CD4-positive, alpha-beta memory T cell (primary cell): Measurements from ENCODE around the gene ABRAXAS1. TPM values are rescaled to one million over a fixed set of nuclear protein-coding genes. Genes with fewer than 3 reads are reported as not detected.
A peak's percentile ranks its signal among the peaks of the same experiment; 100 is the strongest.
"Not testable (repeated sequence)": the region's sequence is repeated elsewhere in the genome, so short reads cannot be mapped to it uniquely, and the experiment has no call there.

Source experiments
- CTCF ChIA-PET: fragments of 350-600 bp; sonication (Branson Sonifier 250); formaldehyde crosslinking; loops from one replicate; lab custom pipeline; 2021; ENCODE audit warnings: inconsistent platforms; ENCODE audit not compliant: partially characterized antibody; lab: Charles Lee
- POLR2A ChIA-PET: fragments of 350-600 bp; sonication (Branson Sonifier 250); formaldehyde crosslinking; loops from one replicate; lab custom pipeline; 2021; ENCODE audit not compliant: partially characterized antibody; lab: Charles Lee
- DNase-seq, 5 donors: peaks; one replicate each; pipeline versions ENCODE4 v3.0.0 to v3.0.0-alpha.2; 2020 to 2022; ENCODE audit warnings: mixed read lengths in 1 of 5
- H3K27ac ChIP-seq: one replicate; pipeline ENCODE4 v1.7.0; 2013; ENCODE audit warnings: low read depth, low read length
- H3K27me3 ChIP-seq: 2 replicates; pipeline ENCODE4 v1.7.0; 2013; ENCODE audit warnings: mild to moderate bottlenecking, low read length, moderate library complexity; ENCODE audit not compliant: insufficient read depth
- H3K36me3 ChIP-seq: 2 replicates; pipeline ENCODE4 v1.7.0; 2013; ENCODE audit warnings: mild to moderate bottlenecking, low read length, moderate library complexity; ENCODE audit not compliant: insufficient read depth
- H3K4me1 ChIP-seq: 2 replicates; pipeline ENCODE4 v1.7.0; 2013; ENCODE audit warnings: mild to moderate bottlenecking, low read length, moderate library complexity; ENCODE audit not compliant: insufficient read depth
- H3K4me3 ChIP-seq, 2 donors: one replicate each; pipeline ENCODE4 v1.7.0; 2013; ENCODE audit warnings: low read length in 2 of 2, mild to moderate bottlenecking in 1 of 2
- H3K9me3 ChIP-seq, 2 donors: one replicate each; pipeline ENCODE4 v1.7.0; 2013; ENCODE audit warnings: low read length in 2 of 2, control low read depth in 1 of 2; ENCODE audit not compliant: control insufficient read depth in 1 of 2
- H3K27ac Mint-ChIP-seq, 7 donors: one replicate each; pipeline ENCODE4 v1.8.0; 2020 to 2021; ENCODE audit warnings: mixed read lengths in 7 of 7, mild to moderate bottlenecking in 6 of 7, inconsistent platforms in 3 of 7, moderate library complexity in 3 of 7
- H3K27me3 Mint-ChIP-seq, 2 donors: one replicate each; pipeline ENCODE4 v1.8.0; 2020 to 2021; ENCODE audit warnings: mixed read lengths in 2 of 2
- H3K36me3 Mint-ChIP-seq, 2 donors: one replicate each; pipeline ENCODE4 v1.8.0; 2020 to 2021; ENCODE audit warnings: mixed read lengths in 2 of 2, inconsistent platforms in 1 of 2, mild to moderate bottlenecking in 1 of 2
- H3K4me1 Mint-ChIP-seq, 4 donors: one replicate each; pipeline ENCODE4 v1.8.0; 2020 to 2021; ENCODE audit warnings: mixed read lengths in 4 of 4, mild to moderate bottlenecking in 1 of 4
- H3K4me3 Mint-ChIP-seq, 8 donors: one replicate each; pipeline ENCODE4 v1.8.0; 2020 to 2021; ENCODE audit warnings: mixed read lengths in 8 of 8, mild to moderate bottlenecking in 7 of 8, moderate library complexity in 6 of 8, inconsistent platforms in 3 of 8
- H3K9me3 Mint-ChIP-seq, 8 donors: one replicate each; pipeline ENCODE4 v1.8.0; 2020 to 2021; ENCODE audit warnings: mixed read lengths in 8 of 8, mild to moderate bottlenecking in 5 of 8, inconsistent platforms in 3 of 8, moderate library complexity in 1 of 8
- intact Hi-C: fragments of 100-400 bp; cut with micrococcal nuclease; formaldehyde crosslinking; loops from one replicate; pipeline ENCODE4 v1.15.1; 2023
- polyA plus RNA-seq, 2 donors: library from polyadenylated mRNA; unstranded; fragments of 300-500 nt; fragmentation: Illumina TruSeq; gene quantifications; one replicate each; pipeline ENCODE4 v1.2.3, GENCODE V29; 2021
- total RNA-seq, 2 experiments: library from RNA; stranded (reverse); gene quantifications; one replicate each; pipeline ENCODE4 v1.2.3, GENCODE V29; 2021

The ABRAXAS1 gene
- total and polyA plus RNA-seq, 4 experiments from 2014 or later: 10.6 to 36.7 (median 25.7) TPM

DNA sequence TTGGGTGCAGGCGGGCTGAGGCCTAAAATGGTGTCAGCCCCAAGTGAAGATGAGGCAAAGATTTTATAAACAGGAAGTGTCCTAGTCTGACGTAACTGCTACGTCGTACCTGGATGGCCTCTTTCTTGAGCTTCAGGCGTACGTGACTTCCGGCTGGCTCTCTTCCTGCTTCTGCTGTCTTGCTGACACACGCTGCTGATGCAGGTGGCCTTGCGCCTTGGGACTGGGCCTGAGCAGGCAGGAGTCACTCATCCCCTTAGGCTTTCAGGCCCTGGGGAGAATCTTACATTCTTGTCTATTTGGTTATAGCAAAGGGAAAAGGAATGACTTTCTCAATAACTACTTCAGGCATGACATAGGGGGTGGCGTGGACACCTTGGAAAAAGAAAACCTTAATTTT lies 20.1 kb upstream of the ABRAXAS1 start:
- Histone ChIP-seq H3K27ac (no peak overlapping the region), H3K9me3 (no peaks in the 10 kb centered on the region), H3K4me1 (peaks cover 18% of the 10 kb centered on the region), H3K4me3 (no peak overlapping the region), H3K36me3 (no peaks in the 10 kb centered on the region), H3K27me3 (no peaks in the 10 kb centered on the region)
- H3K27me3 Mint-ChIP-seq: peaks cover 1% of the 10 kb centered on the region in 2 donors
- H3K9me3 Mint-ChIP-seq: no peaks in the 10 kb centered on the region
- peak in 1 of 5 donors; percentile 17 for DNase-seq
- ChIA-PET CTCF (interaction anchor here (0.9 to 1.9 kb wide), 7 partner anchors 13 to 142 kb away, joined by 3 to 6 read pairs (median 4); no protein-coding TSS in a partner anchor), POLR2A (interaction anchor here (1.0 to 1.8 kb wide), 4 partner anchors 20 to 140 kb away, joined by 3 to 6 read pairs (median 4); partner anchors contain the start of genes ABRAXAS1 and HELQ)
- intact Hi-C loops: no loop called here
- H3K36me3 Mint-ChIP-seq: no peaks in the 10 kb centered on the region
- H3K4me1 Mint-ChIP-seq: peaks cover 14 to 21% (median 16%) of the 10 kb centered on the region in 4 donors
- H3K27ac Mint-ChIP-seq: peak overlapping the region in 6 of 7 donors; percentile 45 to 94 (median 77)
- peak overlapping the region in 2 of 8 donors; percentile 36 to 38 for H3K4me3 Mint-ChIP-seq

GRCh38 chr4:83504503-83504902 lies 19.6 kb upstream of the ABRAXAS1 start:
- H3K4me3 ChIP-seq: no peak overlapping the region
- Mint-ChIP-seq H3K9me3 (no peaks in the 10 kb centered on the region), H3K27me3 (peaks cover 1 to 2% of the 10 kb centered on the region in 2 donors), H3K4me3 (peak overlapping the region in 6 of 8 donors; percentile 0 to 74 (median 46)), H3K27ac (peak overlapping the region; percentile 49 to 94 (median 87)), H3K4me1 (peaks cover 14 to 21% (median 16%) of the 10 kb centered on the region in 4 donors), H3K36me3 (no peaks in the 10 kb centered on the region)
- ChIA-PET POLR2A (interaction anchor here (1.0 to 1.8 kb wide), 4 partner anchors 19 to 140 kb away, joined by 3 to 6 read pairs (median 4); partner anchors contain the start of genes ABRAXAS1 and HELQ), CTCF (interaction anchor here (0.9 to 1.9 kb wide), 8 partner anchors 9 to 142 kb away, joined by 3 to 6 read pairs (median 4); no protein-coding TSS in a partner anchor)
- no peak overlapping the region for H3K27ac ChIP-seq
- H3K27me3 ChIP-seq: no peaks in the 10 kb centered on the region
- intact Hi-C loops: no loop called here
- H3K9me3 ChIP-seq: no peaks in the 10 kb centered on the region
- no peak for DNase-seq
- H3K4me1 ChIP-seq: peaks cover 18% of the 10 kb centered on the region
- H3K36me3 ChIP-seq: no peaks in the 10 kb centered on the region

GRCh38 chr4:83503974-83504373 lies 19.1 kb upstream of the ABRAXAS1 start:
- peak in 4 of 5 donors; percentile 24 to 48 (median 34) for DNase-seq
- H3K4me3 Mint-ChIP-seq: peak overlapping the region in 5 of 8 donors; percentile 0 to 74 (median 54)
- Histone ChIP-seq H3K9me3 (no peaks in the 10 kb centered on the region), H3K4me1 (peaks cover 18% of the 10 kb centered on the region), H3K27ac (no peak overlapping the region), H3K27me3 (no peaks in the 10 kb centered on the region), H3K4me3 (no peak overlapping the region), H3K36me3 (no peaks in the 10 kb centered on the region)
- no peaks in the 10 kb centered on the region for H3K36me3 Mint-ChIP-seq
- H3K9me3 Mint-ChIP-seq: no peaks in the 10 kb centered on the region
- H3K4me1 Mint-ChIP-seq: peaks cover 11 to 21% (median 16%) of the 10 kb centered on the region in 4 donors
- CTCF ChIA-PET: interaction anchor here (1.1 to 1.9 kb wide), 7 partner anchors 10 to 143 kb away, joined by 3 to 6 read pairs (median 5); no protein-coding TSS in a partner anchor
- intact Hi-C loops: no loop called here
- H3K27ac Mint-ChIP-seq: peak overlapping the region; percentile 49 to 94 (median 87)
- POLR2A ChIA-PET: interaction anchor here (1.0 to 1.8 kb wide), 4 partner anchors 19 to 141 kb away, joined by 3 to 6 read pairs (median 4); partner anchors contain the start of genes ABRAXAS1 and HELQ
- peaks cover 1 to 2% of the 10 kb centered on the region in 2 donors for H3K27me3 Mint-ChIP-seq

GRCh38 chr4:83501671-83502070 lies 16.8 kb upstream of the ABRAXAS1 start:
- POLR2A ChIA-PET, H3K9me3 Mint-ChIP-seq, H3K27me3 Mint-ChIP-seq, H3K36me3 Mint-ChIP-seq, DNase-seq, H3K4me3 Mint-ChIP-seq, H3K27ac ChIP-seq, H3K36me3 ChIP-seq, intact Hi-C loops, H3K4me3 ChIP-seq, H3K9me3 ChIP-seq, H3K27me3 ChIP-seq: not testable (repeated sequence)
- CTCF ChIA-PET: interaction anchor here (1.9 kb wide), 1 partner anchor 10 kb away, joined by 8 read pairs; no protein-coding TSS in a partner anchor
- peaks cover 11 to 21% (median 16%) of the 10 kb centered on the region in 4 donors for H3K4me1 Mint-ChIP-seq
- H3K27ac Mint-ChIP-seq: peak overlapping the region in 1 of 7 donors; percentile 17
- peaks cover 18% of the 10 kb centered on the region for H3K4me1 ChIP-seq

DNA sequence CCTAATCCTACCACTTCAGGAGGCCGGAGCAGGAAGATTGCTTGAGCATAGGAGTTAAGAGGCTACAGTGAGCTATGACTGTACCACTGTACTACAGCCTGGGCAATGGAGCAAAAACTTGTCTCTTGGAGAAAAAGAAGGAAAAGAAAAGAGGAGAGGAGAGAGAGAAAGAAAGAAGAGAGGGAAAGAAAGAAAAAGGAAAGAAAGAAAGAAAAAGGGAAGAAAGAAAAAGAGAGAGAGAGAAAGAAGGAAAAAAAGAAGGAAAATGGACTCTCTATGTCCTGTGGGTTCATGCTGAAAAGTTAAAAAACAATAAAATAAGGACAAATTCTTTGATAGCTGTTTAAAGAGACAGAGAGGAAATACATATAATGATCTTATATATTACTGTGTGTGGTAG lies 13.3 kb upstream of the ABRAXAS1 start:
- Mint-ChIP-seq H3K27ac (peak overlapping the region in 1 of 7 donors; percentile 69), H3K27me3 (peaks cover 1 to 2% of the 10 kb centered on the region in 2 donors), H3K4me3 (no peak overlapping the region), H3K4me1 (no peaks in the 10 kb centered on the region), H3K9me3 (no peaks in the 10 kb centered on the region), H3K36me3 (no peaks in the 10 kb centered on the region)
- DNase-seq: no peak
- Histone ChIP-seq H3K4me1 (no peaks in the 10 kb centered on the region), H3K27ac (no peak overlapping the region), H3K9me3 (no peaks in the 10 kb centered on the region), H3K36me3 (no peaks in the 10 kb centered on the region), H3K4me3 (no peak overlapping the region), H3K27me3 (no peaks in the 10 kb centered on the region)
- POLR2A ChIA-PET: no interaction called here
- intact Hi-C loops: no loop called here
- CTCF ChIA-PET: interaction anchor here (0.8 to 3.4 kb wide), 6 partner anchors 10 to 147 kb away, joined by 3 to 13 read pairs (median 3); no protein-coding TSS in a partner anchor

- H3K4me1 Mint-ChIP-seq, H3K27ac ChIP-seq, H3K4me1 ChIP-seq, H3K27me3 Mint-ChIP-seq, H3K27me3 ChIP-seq, intact Hi-C loops, H3K4me3 Mint-ChIP-seq, H3K9me3 Mint-ChIP-seq, H3K36me3 Mint-ChIP-seq, H3K4me3 ChIP-seq, DNase-seq, H3K36me3 ChIP-seq, H3K27ac Mint-ChIP-seq, H3K9me3 ChIP-seq: not testable (repeated sequence)
- ChIA-PET CTCF (interaction anchor here (0.8 to 1.4 kb wide), 4 partner anchors 42 to 148 kb away, joined by 3 to 4 read pairs (median 4); no protein-coding TSS in a partner anchor), POLR2A (interaction anchor here (1.6 kb wide), 1 partner anchor 11 kb away, joined by 5 read pairs; the partner anchor contains the start of gene ABRAXAS1)
These were observed 11.4 kb upstream of the ABRAXAS1 start for GRCh38 chr4:83496085-83496917.
